ENCODE measurements around the gene CLHC1.
"Not testable (repeated sequence)": the region's sequence is repeated elsewhere in the genome, so short reads cannot be mapped to it uniquely, and the experiment has no call there.

The CLHC1 gene

DNA sequence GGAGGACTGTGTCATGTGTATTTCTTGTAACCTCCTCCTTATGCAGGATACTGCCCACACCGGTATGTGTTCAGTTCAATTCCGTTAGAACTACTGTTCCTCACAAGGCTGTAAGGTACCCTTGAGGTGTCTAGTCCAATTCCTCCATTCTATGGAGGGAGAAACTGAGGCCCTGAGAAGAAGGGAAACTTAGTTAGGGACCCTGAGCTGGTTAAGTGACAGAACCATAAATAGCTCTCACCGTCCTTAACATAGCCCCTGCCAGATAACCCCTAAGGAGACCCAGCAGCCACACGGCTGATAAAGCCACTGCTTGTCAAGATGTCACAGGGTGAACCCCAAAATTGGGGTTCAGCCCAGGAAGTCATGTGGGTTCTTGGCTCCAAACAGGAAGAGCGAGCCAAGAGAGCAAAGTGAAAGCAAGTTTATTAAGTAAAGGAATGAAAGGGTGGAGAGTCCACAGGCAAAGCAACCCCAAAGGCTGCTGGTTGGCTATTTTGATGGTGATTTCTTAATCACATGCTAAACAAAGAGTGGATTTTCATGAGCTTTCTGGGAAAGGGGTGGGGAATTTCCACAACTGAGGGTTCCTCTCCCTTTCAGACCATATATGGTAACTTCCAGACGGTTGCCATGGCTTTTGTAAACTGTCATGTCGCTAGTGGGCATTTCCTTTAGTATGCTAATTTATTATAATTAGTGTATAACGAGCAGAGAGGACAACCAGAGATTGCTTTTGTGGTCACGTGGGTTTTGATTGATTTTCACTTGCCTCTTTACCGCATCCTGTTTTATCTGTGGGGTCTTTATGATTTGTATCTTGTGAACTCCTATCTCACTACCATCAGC, 98.4 kb downstream of the CLHC1 start:
- DNase-seq, result no peak

DNA sequence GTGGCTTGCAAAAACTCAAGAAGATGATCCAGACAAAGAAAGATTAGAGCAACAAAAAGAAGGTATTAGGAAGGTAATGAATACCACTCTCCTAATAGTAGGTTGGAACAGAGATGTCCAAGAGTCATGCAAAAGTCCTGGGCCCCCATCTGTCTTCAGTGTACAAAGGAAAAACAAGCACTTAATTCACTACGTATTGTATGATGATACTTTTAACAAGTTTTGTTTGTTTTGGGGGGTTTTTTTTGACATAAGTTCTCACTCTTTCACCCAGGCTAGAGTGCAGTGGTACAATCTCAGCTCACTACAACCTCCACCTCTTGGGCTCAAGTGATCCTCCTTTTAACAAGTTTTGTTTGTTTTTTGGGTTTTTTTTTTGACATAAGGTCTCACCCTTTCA, 101.2 kb downstream of the CLHC1 start:
- no peak for DNase-seq

- not testable (repeated sequence) for DNase-seq
Measured at GRCh38 chr2:55126643-55127042, 105.5 kb downstream of the CLHC1 start.

Data from COR-L47 (cell line).